Astrocyte of the hippocampus (primary cell): ENCODE results near the gene IER5.
A peak's percentile ranks its signal among the peaks of the same experiment; 100 is the strongest.
"Not testable (repeated sequence)": the region's sequence is repeated elsewhere in the genome, so short reads cannot be mapped to it uniquely, and the experiment has no call there.

Source experiments
- DNase-seq: peaks from one replicate; pipeline ENCODE4 v3.0.0; 2011; ENCODE audit warnings: low read depth, low spot score

IER5 gene

DNA sequence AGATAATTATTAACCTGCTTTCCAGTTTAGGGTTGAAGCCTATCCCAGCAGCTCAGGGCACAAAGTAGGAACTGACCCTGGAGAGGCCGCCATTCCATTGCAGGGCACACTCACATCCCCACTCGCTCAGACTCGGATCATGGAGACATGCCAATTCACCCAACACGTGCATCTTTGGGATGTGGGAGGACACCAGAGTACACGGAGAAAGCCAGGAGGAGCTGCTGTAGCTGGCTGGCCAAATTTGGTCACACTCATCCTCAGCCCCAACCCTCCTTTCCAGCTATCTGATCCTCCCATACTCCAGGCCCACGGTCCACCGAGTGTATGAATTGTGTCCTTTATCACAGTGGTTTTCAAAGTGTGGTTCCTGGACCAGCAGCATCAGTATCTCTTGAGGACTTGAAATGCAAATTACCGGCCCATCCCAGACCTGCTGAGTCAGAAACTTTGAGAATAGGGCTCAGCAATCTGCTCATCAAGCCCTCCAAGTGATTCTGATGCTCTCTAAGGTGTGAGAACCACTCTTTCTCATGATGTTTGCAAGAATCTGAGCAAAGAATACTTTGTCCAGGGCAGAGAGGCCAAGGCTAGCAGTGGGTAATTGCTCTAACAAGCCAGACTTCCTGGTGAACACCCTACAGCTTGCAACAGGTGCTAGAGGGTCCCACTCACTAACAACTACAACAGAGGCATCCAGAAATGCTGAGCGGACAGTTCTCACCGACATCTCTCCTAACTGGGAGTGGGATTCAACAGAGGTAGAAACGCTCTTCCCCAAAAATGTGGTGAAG is 26.3 kb downstream of the IER5 start:
- DNase-seq: no peak

DNA sequence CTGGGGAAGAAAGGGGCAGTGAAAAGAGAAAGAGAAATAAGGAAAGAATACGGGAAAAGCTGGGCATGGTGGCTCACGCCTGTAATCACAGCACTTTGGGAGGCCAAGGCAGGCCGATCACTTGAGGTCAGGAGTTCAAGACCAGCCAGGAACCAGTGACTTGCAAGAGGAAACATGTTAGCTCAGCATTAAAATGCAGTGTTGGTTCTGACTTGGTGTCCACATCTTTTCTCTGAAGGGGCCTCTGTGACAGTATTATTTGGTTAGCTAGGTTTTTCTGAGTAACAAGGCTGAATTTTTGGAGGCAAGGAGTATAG is 26.8 kb downstream of the IER5 start:
- no peak for DNase-seq

DNA sequence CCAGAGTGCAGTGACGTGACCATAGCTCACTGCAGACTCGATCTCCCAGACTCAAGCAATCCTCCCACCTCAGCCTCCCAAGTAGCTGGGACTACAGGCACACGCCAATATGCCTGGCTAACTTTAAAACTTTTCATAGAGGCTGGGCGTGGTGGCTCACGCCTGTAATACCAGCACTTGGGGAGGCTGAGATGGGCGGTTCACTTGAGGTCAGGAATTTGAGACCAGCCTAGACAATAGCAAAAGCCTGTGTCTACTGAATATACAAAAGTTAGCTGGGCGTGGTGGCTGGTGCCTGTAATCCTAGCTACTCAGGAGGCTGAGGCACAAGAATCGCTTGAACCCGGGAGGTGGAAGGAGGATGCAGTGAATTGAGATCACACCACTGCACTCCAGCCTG is 27.5 kb downstream of the IER5 start:
- not testable (repeated sequence) for DNase-seq

DNA sequence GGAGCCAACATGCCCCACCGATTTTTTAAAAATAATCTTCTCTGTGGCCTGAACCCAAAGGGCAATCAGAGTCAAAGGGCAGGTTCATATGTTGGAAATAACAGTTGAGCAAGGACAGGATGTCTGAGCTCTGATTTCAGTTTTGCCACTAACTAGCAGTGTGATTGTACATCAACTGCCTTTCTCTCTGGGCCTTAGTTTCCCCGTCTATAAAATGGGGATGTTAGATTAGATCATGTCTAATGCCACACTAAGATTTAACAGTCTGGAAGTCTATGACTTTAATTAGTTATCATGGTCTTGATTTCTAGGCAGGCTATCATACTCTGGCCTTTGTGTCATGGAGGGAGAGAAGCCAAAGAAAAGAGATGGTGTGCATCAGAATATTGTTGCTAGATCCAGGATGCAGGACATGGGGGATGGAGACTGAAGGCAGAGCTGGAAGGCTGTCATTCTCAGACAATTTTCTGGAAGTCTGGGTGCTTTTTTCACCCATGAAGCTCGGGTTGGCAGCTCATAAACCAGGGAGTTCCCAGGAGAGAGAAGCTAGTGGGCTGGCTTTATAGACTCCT is 28.4 kb downstream of the IER5 start:
- no peak for DNase-seq

DNA sequence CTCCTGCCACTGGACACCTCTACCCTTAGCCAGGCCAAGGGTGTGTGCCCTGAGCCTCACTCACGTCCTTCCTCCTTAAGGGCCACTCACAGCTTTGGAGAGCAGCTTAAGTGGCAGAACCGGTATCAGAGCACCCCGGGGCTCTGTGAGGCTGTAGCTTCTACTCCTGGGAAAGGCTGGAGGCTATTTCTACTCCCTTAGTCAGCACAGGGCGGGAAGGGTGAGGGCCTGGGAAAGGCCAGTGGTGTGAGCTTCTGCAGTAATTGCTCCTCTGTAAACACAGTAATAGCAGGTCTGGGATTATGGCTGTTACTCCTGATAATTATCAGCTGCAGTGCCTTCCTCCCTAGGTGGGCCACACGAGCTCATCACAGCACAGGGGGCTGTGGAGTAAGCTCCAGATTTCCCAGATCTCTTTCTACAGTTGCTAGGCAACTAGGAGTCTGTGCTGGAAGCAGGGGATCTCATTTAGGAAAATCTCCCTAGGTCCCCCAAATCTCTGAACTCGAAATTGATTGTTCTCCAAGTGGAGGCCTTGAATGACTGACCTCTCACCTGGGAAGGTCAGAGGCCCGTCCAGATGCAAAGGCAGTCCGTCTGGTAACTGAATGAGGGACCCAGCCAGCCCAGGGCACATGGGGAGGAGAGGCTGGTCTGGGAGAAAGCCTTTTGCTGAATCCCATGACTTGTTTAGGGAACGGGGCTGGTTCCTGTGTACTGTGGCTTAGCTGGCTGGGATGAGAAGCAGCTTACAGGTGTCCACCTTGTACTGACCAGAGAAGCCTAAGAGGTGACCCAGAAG is 29.3 kb downstream of the IER5 start:
- DNase-seq: no peak

DNA sequence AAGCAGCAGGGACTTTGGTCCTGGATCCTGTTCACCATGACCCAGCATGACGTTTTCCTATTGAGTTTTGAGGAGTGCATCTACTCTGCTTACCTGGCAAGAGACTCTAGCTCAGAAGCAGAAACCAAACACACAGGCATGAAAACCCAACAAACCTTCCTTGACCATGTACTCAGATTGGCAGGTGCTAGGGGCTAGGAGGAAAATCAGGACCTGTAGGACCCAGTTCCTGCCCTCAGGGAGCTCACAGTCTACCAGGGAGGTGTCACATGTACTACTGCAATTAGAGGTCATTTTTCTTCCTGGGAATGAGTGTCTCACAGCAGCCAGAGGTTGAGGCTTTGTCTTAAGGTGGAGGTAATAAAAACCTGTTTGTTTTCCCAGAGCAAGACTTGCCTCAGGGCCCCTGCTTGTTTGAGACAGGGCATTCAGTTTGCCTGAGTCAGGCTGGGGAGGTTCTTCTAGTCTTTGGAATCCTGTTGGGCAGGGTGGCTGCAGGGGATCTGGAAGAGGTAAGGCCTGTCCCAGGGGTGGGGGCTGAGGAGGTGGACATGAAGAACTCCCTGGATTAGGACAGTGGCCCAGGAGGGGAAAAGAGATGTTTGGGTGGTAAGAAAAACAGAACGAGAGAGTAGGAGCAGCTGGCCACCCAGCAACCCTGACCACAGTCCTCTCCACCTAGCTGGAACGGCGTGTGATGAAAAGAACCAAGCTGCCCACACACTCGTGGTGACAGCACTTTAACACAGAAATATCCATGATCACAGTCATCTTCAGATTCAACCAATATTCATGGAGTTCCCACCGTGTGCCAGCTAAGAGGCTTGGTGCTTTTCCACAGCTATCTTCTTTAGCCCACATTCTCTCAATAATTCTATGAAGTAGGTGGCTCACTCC is 30.8 kb downstream of the IER5 start:
- no peak for DNase-seq

DNA sequence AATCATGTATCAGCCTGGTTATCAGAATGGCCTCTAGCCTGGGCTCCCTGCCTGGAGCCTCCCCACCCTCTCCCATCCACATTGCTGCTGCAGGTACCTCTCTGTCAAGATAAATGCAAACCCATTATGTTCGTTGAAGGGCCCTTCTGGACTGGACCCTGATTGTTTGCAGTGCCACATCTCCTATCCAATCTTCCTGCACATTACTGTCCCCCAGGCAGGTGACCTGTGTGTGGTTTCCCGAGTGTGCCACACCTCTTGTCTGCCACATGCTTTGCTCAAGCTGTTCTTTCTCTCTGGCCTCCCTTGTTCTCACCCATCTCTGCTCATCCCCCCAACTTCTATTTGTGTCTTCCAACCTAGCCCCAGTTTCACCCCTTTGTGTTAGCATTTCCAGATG is 32.4 kb downstream of the IER5 start:
- DNase-seq: no peak

DNA sequence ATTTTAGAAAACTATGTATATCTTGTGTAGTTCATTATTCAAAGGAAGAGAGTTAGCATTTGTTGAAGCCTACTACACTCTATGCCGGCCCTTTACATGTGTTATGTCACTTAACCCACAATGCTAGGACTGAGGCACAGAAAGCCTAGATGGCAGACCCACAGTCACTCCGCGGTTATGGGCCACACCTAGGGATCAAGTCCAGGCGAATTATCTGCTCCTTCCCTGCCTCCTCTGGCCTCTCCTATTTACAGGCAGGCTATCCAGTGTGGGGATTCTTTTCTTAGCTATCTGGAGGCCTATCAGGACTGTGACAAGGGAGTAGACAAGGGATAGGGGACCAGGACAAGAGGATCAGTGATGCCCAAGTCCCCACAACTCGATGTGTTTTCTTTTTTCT is 33.0 kb downstream of the IER5 start:
- no peak for DNase-seq

DNA sequence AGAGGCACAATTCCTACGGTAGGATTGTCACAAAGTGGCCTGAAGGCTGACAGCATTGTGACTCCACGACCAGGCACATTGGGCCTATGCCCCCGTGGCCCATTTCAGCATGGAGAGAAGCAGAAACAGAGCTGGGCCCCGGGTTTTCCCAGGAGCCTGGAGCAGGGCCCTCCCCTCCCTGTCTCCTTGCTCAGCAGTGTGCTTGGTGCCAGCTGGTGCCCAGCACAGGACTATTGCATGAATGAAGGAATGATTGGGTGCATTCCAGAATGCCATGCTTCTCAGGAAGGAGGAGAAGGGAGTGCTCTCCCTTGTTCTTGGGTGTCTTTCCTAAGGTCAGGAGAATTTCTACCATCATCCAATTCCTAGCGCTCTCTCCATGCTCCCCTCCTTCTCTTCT is 33.7 kb downstream of the IER5 start:
- no peak for DNase-seq

DNA sequence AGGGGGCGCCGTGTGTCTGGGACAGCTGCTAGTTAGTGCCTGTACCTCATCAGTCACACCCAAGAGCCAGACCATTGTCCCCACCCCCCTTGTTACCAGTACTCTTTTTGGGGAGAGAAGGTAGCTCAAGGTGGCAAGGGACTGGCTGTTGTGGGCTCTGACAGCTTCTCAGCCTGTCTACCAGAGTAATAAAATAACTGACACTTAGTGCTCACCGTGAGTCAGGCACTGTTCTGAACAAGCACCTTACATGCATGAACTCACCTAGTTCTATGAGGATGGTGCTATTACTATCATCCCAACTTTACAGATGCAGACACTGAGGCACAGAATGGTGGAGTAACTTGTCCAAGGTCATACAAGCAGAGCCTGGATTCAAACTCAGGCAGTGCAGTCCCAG is 34.7 kb downstream of the IER5 start:
- no peak for DNase-seq

DNA sequence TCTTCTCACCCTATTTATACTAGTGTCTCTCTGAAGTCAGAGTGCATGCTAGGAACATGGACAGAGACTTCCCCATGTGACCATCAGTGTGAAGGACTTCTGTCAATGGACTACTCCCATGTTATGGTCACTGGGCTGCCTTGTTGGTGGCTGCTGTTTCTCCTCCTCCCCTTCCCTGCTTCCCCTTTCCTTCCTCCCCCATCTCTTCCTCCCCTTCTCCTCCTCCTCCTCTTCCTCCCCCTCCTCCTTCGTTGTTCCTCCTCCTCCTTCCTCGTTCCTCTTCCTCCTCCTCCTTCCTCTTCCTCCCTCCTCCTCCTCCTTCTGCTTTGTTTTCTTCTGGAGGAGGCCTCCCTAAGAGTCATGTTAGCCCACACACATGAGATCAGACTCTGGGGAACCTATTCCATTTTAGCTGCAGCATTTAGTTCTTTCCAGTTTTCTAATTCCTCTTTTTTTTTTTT is 35.8 kb downstream of the IER5 start:
- DNase-seq: no peak

DNA sequence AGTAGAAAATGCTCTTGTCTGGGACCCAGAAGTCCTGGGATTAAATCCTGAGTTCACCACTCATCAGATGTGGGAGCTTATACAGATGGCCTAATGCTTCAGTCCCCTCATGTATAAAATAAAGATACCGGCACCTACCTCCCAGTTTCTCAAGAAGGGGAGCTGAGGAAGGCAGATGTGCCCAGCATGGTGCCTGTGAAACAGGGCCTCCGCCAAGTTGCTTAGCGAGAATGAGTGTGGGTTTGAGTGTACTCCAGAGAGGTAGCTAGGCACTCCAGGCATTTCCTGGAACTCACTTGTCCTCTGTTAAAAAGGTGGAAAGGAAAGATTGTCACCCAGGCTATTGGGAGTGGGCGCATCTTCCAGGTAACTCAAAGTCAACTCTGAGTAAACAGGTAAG is 37.8 kb downstream of the IER5 start:
- no peak for DNase-seq

DNA sequence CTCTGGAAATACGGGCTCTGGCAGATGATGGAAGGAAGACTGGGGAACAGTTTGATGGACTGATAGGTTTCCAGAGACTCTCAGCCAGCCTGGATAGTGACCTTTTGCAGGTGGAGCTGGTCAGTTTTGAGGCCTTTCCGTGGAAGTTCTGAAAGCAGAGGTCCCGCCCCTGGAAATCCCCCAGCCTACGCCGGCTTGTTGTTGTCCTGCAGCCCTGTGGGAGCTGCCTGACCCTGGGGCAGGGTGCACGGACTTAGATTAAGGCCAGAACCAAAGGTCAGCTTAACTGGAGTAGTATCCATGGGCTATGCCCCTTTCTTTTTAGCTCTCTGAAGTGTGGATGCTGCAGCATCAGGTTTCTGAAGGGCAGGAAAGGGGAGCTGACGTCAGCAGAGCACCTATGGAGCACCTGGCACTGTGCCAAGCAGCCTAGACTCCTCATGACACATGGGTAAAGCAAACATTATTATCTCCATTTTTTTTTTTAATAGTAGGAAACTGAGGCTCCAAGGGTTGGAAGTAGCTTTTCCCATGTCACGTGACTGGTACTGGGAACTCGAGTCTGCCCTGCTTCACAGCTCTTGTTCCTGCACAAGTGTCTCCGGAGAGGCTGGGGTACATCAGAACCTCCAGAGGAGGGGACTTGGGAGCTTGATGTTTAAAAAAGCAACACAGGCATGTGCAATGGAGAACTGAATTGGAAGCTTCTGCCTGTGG is 38.5 kb downstream of the IER5 start:
- no peak for DNase-seq

DNA sequence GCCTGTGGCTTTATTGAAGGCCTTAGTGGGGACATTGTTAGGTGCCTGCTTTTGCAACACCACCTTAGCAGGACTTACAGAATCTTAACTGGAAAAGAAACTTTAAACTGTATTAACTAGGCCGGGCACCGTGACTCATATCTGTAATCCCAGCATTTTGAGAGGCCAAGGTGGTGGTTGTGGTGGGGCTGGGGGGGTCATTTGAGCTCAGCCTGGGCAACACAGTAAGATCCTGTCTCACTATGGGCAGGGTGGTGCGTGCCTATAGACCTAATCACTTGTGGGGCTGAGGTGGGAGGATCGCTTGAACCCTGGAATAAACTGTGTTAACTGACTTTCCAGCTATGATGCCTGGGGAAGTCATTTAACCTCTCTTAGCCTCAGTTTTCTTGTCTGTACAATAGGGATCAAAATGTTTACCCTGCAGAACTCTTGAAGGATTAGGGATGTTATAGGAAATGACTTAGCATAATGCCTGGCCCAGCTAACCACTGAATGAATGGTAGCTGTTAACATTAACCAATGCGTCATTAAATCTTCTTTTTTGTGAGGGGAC is 39.5 kb downstream of the IER5 start:
- no peak for DNase-seq

DNA sequence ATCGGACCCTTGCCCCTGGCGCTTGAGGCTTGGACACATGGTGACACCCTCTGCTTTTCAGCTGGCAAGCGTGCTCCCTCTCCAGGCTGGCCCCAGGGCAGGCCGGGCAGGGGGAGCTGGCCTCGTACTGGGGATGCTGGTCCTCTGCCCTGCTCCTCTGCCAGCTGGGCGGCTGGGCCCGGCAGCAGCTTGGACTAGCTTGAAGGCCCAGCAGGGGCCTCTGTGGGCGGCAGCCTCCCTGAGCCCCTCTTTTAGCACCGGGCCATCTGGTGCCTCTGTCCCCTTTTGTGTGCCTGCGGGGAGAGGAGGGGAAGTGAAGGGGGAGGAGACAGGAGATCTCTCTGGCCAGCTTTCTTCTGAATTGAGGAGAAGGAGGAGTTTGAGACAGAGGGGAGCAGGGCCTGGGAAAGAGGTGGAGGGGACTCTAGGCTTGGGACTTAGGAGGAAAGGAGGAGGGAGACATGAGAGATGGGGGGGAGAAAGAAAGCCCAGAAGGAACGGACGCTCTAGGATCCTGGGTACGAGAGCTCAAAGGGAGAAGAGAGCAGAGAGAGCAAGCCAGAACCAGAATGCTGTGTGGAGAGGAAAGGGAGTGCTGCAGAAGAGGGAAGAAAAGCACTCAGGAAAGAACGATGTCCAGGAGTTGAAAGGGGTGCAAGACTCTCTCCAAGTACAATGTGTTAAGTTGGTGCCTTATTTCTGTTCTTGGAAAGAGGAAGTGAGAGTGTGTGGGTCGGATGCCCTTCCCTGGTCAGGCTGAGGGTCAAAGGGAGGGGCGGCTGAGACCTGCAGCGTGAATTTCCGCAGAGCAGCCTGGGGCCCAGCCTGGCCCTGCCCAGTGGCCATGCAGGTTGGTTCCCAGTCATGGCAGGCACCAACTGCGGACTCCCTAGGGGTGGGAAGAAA is 40.3 kb downstream of the IER5 start:
- peak; percentile 36 for DNase-seq

DNA sequence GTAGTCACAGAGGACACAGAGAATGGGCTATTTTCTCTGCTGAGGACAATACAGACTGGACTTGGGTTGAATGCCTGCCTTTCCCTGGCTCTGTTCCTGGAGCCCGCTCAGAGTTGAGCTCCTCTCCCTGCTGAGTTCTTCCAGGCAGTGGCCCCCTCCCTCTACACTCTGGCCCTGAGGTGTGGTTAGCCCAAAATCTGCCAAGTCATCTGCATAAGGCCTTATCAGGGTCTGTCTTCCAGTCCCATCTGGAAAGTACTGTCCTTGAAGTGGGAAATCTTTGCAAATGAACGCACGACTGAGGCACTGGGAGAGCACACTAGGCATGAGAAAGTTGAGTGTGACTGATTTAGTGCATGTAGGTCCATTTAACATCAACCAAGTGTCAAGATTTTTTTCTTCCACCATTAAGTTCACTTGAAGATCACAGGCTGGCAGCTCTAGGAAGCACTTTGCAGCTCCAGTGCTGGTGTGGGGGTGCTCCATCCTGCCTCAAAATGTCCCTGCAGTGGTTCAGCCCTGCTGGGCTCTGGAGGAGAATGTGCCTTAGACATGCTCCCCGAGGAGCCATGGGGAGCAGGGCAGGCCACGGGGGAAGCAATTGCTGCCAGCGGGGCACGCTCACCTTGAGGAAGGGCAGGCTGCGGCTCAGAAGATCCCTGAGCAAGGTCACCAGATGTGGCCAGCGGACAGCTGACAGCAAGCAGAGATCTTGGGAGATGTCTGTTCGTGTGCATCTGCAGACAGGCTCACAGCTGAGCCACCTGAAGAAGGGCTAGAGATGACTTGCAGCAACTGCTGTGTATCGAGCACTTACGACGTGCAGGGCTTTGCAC is 41.5 kb downstream of the IER5 start:
- DNase-seq: no peak

DNA sequence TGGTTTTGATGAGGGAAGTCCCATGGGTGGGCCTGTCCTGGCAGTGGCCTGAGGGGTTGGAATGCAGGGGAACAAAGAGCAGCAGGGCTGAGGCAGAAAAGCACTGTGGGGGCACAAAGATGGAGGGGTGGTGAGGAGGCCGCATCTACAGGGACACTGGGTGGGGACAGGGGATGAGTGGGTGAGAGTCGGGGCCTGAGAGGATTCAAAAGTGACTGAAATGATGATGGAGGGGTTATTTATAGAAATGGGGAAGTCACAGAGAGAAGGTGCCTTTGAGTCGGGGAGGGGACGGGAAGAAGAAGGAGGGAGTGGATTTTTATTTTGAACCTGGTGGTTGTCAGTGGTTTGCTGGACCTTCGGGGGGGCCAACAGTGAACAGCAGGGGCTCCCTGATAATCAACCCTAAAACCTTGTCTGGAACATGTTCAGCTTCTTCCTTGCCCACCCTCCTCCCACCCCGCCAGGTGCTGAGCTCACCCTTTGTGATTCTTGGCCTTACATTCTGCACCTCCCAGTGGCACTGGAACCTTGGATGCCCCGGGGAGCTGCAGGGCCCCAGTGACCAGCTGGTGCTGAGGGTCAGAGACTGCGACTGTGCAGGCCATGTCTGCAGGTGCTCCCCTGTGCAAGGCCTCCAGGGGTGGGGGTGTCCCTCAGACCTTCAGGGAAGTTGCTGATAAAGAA is 42.9 kb downstream of the IER5 start:
- no peak for DNase-seq

DNA sequence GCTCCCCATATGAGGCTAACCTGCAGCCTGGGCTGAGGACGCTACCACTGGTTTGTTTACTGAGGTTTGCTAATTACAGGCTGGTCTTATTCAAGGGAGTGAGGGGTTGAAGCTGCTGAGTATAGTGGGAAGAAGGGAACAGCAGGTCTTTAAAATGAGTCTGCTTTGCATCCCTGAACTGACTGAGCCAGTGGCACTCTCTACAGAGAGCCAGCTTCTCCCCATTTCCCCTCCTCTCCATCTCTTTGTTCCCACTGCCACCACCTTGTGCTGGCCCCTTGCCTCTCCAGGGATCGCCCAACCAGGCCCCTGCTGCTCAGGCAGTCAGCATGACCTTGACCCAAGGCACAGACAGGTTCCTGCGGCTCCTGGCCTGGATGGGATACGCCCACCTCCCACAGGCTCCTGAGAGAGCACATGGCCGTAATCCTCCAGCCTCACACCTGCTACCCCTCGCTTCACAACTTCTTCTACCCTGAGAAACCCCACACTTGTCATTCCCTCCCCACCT is 45.0 kb downstream of the IER5 start:
- no peak for DNase-seq
